ENCODE data around the gene NR6A1.

Gene NR6A1

GRCh38 chr9:124680049-124680448 is 91.1 kb downstream of the NR6A1 start:
- Histone ChIP-seq H3K27ac (replicated peaks) (no peak overlapping the region), H3K27me3 (ENCODE audit: insufficient read depth, poor library complexity, severe bottlenecking) (no peaks in the 10 kb centered on the region), H3K4me3 (replicated peaks; ENCODE audit: insufficient read depth, low read length) (no peak overlapping the region)
- TF ChIP-seq CTCF (IDR thresholded peaks at IDR 0.05; ENCODE audit: insufficient read depth, low read length) (no peak), POLR2AphosphoS5 (IDR thresholded peaks at IDR 0.05; ENCODE audit: low read depth) (no peak), GABPA (IDR thresholded peaks at IDR 0.05; ENCODE audit: low read depth) (no peak), REST (IDR thresholded peaks at IDR 0.05; ENCODE audit: insufficient replicate concordance, low read depth) (no peak)
- DNase-seq (ENCODE audit: low read depth in 1 of 2, low spot score in 1 of 2) = no peak

- Histone ChIP-seq H3K27ac (replicated peaks) (no peak overlapping the region), H3K4me3 (replicated peaks; ENCODE audit: insufficient read depth, low read length) (no peak overlapping the region), H3K27me3 (ENCODE audit: insufficient read depth, poor library complexity, severe bottlenecking) (no peaks in the 10 kb centered on the region)
- no peak for DNase-seq (ENCODE audit: low read depth in 1 of 2, low spot score in 1 of 2)
- no peak for TF ChIP-seq GABPA (IDR thresholded peaks at IDR 0.05; ENCODE audit: low read depth)
- TF ChIP-seq POLR2AphosphoS5 (IDR thresholded peaks at IDR 0.05; ENCODE audit: low read depth) = no peak
- no peak for TF ChIP-seq CTCF (IDR thresholded peaks at IDR 0.05; ENCODE audit: insufficient read depth, low read length)
- no peak for TF ChIP-seq REST (IDR thresholded peaks at IDR 0.05; ENCODE audit: insufficient replicate concordance, low read depth)
- TF ChIP-seq SPI1 (IDR thresholded peaks at IDR 0.05; ENCODE audit: borderline replicate concordance, low read depth) = no peak
Measured at GRCh38 chr9:124676159-124676551, 95.0 kb downstream of the NR6A1 start.

GRCh38 chr9:124675261-124676158 is 95.6 kb downstream of the NR6A1 start:
- TF ChIP-seq GABPA (IDR thresholded peaks at IDR 0.05; ENCODE audit: low read depth) (no peak), POLR2AphosphoS5 (IDR thresholded peaks at IDR 0.05; ENCODE audit: low read depth) (no peak)
- H3K27ac ChIP-seq (replicated peaks) = no peak overlapping the region
- DNase-seq (ENCODE audit: low read depth in 1 of 2, low spot score in 1 of 2) = no peak
- no peaks in the 10 kb centered on the region for H3K27me3 ChIP-seq (ENCODE audit: insufficient read depth, poor library complexity, severe bottlenecking)
- H3K4me3 ChIP-seq (replicated peaks; ENCODE audit: insufficient read depth, low read length) = no peak overlapping the region

GRCh38 chr9:124674651-124675050 is 96.5 kb downstream of the NR6A1 start:
- Histone ChIP-seq H3K4me3 (replicated peaks; ENCODE audit: insufficient read depth, low read length) (no peak overlapping the region), H3K27me3 (ENCODE audit: insufficient read depth, poor library complexity, severe bottlenecking) (no peaks in the 10 kb centered on the region), H3K27ac (replicated peaks) (no peak overlapping the region)
- TF ChIP-seq GABPA (IDR thresholded peaks at IDR 0.05; ENCODE audit: low read depth) = no peak
- no peak for TF ChIP-seq REST (IDR thresholded peaks at IDR 0.05; ENCODE audit: insufficient replicate concordance, low read depth)
- no peak for TF ChIP-seq CTCF (IDR thresholded peaks at IDR 0.05; ENCODE audit: insufficient read depth, low read length)
- no peak for TF ChIP-seq SPI1 (IDR thresholded peaks at IDR 0.05; ENCODE audit: borderline replicate concordance, low read depth)
- TF ChIP-seq POLR2AphosphoS5 (IDR thresholded peaks at IDR 0.05; ENCODE audit: low read depth) = no peak
- DNase-seq (ENCODE audit: low read depth in 1 of 2, low spot score in 1 of 2) = no peak

All from HL-60 (cell line).